DMS 273 (cell line): ENCODE results near the gene HTRA3.

Experiments
- DNase-seq: peaks from one replicate; lab custom pipeline; 2025; ENCODE audit not compliant: unreplicated experiment; lab: John Stamatoyannopoulos, UW

HTRA3 gene

GRCh38 chr4:8245884-8246833 is 23.4 kb upstream of the HTRA3 start:
- no peak for DNase-seq

DNA sequence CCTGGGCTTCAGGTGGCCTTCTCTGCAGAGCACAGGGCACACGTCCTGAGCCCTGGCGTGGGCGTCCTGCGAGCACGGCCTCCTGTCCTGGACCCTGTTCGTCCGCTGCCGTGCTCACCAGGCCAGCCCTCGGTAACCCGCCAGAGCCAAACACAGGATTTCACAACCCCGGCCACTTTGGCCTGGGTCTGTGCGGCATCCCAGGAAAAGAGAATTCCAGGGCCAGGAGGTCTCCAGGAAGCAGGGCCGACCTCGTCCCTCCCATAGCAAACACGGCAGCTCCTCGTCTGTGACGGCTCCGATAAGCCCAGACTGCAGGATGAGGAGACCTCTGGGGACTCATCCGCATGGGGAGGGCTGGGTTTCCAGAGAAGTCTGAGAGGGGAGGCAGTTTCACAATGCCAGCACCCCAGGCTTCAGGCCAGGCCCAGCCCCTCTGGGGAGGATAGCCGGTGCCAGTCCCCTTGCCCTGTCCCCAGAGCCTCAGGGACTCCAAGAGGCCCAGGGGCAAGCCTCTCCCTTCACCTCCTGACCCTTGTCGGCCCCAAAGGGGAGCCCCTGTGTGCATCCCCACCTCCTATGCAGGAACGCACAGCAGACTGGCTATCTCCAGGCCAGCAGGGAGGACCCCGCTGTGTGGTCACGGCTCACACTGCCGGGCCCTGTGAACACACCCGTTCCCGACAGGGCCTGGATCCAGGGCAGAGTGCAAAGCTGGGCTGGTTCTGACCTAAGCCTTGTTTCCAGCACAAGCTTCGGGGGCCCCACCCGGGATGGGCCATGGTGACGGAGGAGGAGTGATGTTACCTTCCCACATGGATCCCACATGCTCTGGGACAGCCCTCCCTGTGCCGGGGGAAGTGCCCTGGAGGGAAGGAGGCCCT is 22.3 kb upstream of the HTRA3 start:
- no peak for DNase-seq

DNA sequence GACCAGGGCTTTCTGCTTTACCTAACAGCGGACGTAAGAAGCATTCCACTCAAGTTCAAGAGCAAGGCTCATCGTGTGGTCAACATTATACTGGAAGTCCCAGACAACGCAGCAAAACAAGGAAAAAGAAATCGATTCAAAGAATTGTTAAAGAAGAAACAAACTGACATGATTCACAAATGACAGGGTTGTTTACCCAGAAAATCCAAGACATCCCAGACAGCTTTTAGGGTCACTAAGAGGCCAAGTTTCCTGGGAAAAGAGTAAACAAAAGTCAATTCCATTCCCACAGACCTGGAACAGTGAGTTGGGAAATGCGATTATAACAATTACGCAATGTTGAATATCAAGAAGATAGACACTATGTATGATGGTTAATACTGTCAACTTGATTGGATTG is 21.5 kb upstream of the HTRA3 start:
- DNase-seq: no peak

DNA sequence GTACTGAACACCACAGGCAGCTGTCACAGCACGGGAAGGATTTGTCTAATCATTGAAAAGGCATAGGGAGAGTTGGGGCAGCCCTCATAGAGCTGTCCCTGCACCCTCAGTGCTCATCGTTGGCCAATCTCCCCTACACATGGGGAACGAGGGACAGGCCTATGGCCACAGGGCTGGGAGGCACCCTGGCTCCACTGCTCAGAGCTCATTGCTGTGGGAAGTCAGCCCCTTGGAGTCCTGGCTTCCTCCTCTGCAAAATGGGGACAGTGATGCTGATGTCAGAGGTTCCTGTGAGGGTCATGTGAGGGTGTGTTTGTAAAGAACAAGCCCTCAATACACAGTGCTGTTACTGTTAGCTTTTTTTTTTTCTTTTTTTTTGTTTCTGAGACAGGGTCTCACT is 19.3 kb upstream of the HTRA3 start:
- DNase-seq: no peak

GRCh38 chr4:8250637-8251036 is 18.9 kb upstream of the HTRA3 start:
- DNase-seq: no peak

GRCh38 chr4:8251110-8251883 is 18.3 kb upstream of the HTRA3 start:
- DNase-seq: no peak

DNA sequence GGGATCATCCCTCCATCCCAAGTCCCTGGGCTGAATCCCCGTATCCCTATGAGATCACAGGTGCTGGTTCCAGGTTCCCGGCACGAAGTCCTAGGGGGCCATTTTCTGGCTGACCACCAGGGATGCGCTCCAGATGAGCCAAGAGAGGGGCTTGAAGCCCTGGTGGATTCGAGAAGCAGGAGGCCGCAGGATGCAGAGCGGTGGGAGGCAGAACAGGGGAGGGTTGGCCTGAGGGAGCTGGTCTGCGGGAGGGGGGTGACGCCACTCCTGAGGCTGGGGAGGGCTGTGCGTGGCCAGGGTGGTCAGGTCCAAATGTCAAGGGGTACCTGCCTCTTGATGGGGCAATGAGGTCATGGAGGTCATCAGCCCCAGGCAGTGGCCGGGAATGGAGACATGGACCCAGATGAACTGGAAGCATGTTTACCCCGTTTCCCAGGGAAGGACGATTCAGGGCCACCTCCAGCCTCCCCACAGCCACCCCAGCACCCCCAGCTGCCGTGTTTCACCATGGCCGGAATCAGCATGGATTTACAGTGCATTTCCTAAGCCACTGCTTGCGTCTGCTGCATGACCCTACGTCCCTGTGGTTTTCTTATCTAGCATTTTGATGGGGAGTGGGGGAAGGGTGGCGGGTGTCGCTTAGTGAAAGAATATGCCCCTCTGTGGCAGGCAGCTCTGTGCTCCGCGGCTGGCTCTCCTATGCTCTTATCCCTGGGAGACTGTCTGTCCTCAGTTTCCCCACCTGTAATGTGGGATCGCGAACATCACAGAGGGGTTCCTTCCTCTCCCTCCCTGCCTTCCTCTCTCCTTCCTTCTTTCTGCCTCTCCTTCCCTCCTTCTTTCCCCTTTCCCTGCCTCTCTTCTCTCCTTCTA is 17.0 kb upstream of the HTRA3 start:
- no peak for DNase-seq

DNA sequence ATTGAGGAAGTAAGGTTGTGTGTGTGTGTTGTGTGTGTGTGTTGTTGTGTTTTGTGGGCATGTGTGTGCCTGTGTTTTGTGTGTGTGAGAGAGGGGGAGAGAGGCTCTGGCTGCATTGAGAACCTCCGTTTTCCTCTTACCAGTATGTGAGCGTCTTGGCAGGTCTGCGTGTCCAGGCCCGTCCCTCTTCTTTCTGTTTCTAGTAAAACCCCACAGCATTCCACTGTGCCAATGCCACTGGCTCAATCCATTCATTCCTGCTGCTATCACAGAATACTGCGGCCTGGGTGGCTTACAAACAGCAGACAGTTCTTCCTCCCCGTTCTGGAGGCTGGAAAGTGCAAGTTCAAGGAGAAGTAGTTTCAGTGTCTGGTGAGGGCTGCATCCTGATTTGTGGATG is 15.5 kb upstream of the HTRA3 start:
- no peak for DNase-seq

DNA sequence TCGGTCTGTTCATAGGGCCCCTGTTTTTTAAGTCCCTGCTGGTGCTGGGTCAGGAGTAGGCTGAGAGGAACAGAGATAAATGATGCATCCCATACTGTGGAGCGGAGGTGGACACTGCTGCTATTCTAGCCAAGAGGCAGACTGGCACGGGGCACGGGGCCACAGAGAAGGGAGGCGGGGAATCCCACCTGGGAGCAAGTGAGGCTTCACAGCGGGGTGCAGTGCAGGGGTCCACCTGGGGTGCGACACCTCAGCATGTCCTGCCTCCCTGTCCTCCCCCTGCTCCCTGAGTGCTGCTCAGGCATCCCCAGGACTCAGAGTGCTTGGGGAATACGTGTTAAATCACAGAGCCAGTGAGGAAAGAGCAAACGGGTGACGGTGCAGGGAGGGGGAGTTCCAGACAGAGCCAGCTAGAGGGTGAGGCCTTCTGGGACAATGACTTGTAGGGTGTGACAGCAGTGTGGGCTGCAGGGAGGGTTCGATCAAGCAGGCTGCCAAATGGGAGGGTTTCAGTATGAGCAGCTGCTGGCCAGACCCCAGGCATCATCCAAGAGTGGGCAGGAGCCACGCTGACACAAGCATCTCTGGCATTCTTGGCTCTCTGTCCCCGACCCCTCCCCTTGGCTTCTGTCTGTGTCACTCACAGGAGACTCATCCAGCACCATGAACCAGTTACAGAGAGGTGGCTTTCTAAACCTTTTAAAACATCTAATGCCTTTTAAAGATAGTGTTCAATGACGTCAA is 13.7 kb upstream of the HTRA3 start:
- DNase-seq: no peak

GRCh38 chr4:8257854-8258253 is 11.7 kb upstream of the HTRA3 start:
- DNase-seq: no peak

GRCh38 chr4:8258552-8259212 is 10.9 kb upstream of the HTRA3 start:
- no peak for DNase-seq

DNA sequence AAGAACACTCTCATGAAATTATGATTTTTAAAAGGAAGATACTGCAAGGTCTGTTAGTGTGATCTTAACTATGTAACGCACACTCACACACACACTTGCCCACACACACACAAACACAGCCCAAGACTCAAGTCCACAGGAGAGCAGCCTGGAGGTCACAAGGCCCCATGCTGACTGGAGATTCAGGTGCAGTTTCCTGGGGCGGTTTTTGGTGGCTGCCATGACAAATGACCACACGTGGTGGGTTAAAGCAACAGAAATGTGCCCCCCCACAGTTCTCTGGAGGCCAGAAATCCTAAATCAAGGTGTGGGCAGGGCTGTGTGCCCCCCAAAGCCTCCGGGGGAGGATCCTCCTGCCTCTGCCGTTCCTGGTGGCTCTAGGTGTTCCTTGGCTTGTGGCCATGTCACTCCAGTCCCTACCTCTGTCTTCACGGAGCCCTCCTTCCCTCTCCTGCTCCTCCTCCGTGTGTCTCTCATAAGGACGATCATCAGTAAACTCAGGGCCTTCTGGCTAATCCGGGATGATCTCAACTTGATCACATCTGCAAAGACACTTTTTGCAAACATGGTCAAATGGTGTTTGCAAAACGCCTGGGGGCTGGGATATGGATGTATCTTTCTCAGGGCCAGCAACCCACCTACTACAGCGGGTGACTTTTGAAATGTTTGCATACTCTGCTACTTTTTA is 9.7 kb upstream of the HTRA3 start:
- no peak for DNase-seq

GRCh38 chr4:8260656-8261111 is 8.9 kb upstream of the HTRA3 start:
- no peak for DNase-seq

DNA sequence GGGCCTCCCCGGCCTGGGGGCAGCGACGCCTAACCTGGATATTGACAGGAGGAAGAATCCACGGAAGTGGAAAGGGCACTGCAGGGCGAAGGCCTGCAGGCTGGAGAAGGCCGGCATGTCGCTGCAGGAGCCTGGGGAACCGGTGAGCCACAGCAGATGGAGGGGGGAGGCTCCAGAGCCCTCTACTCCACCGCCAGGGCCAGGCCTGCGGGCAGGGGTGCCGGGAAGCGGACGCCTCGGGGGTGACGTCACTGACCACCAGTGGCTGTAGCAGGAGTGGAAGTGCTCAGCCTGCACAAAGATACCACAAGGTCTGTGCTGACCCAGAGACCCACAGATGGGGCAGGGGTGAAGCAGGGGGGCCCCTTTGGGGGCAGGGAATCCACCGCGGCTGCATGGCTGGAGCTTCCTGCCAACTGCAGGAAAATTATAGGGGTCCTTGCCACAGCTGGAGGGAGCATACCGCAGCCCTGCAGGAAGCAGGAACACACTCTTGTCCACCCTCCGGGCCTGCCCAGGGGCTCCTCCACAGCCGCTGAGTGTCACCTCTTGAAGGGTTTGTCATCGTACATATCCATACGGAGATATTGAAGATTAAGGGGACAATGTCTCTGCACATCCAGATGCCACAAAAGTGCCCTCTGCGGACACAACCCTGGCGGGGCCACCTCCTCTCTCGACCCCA is 7.6 kb upstream of the HTRA3 start:
- no peak for DNase-seq

- DNase-seq: no peak
Observed at GRCh38 chr4:8262637-8263322, 6.8 kb upstream of the HTRA3 start.

- no peak for DNase-seq
Observed at GRCh38 chr4:8263397-8263796, 6.2 kb upstream of the HTRA3 start.

DNA sequence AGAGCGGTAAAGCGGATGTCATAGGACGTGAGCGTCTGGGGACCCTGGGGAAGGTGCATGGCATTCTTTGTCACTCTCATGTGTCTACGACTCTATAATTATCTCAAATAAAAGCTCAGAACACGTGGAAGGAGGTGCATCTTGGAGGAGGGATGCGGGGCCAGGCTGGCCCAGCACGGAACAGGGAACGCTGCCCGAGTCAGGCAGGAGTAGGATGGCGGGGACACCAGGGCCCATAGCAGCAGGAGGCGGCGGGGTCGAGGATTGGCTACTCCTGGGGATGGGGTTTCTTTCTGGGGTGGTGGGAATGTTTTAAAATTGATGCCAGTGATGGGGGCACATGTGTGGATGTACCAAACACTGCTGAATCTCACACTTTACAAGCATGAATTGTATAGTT is 5.4 kb upstream of the HTRA3 start:
- no peak for DNase-seq
